AG04449 (cell line): ENCODE results near the gene ITLN2.
A peak's percentile ranks its signal among the peaks of the same experiment; 100 is the strongest.
"Not testable (repeated sequence)": the region's sequence is repeated elsewhere in the genome, so short reads cannot be mapped to it uniquely, and the experiment has no call there.

Source experiments
- CTCF ChIA-PET: fragments of 350-600 bp; formaldehyde crosslinking; extraction: SDS; loops from one replicate; lab custom pipeline; 2021; ENCODE audit warnings: antibody characterized with exemption; lab: Yijun Ruan, JAX
- POLR2A ChIA-PET: fragments of 400-600, 350-600 bp; formaldehyde crosslinking; extraction: SDS; loops from one replicate; lab custom pipeline; 2020; ENCODE audit warnings: antibody characterized with exemption, inconsistent platforms; lab: Yijun Ruan, JAX
- DNase-seq: peaks from one replicate; pipeline ENCODE4 v3.0.0-alpha.2; 2010; ENCODE audit warnings: low read depth, low spot score
- H3K4me3 ChIP-seq: 2 replicates; pipeline ENCODE4 v1.5.1; 2011; ENCODE audit warnings: low read depth, mild to moderate bottlenecking, control low read depth, low read length
- TF ChIP-seq, protein P1 (sequence below): IDR thresholded peaks from one replicate; pipeline ENCODE4 v1.5.1; 2011; ENCODE audit warnings: mild to moderate bottlenecking, moderate library complexity, low read length, control low read depth, inconsistent platforms; ENCODE audit not compliant: insufficient read depth; ENCODE audit errors: missing control alignments

ITLN2 gene

DNA sequence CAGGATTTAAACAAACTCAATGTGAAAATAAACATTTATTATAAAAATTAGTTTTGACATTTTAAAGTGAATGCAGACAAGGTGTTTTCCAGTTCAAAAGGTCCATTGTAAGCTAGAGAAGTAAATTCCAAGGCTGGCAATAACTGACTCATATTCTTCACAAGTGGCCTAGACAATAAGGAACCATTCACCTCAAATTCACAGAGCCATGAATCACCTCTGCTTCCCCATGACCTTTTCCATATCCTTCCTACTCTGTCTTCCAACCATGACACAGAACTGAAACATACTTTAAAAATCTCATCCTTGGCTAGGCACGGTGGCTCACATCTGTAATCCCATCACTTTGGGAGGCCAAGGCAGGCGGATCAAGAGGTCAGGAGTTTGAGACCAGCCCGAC lies 41.6 kb upstream of the ITLN2 start:
- TF ChIP-seq, protein P1, sequence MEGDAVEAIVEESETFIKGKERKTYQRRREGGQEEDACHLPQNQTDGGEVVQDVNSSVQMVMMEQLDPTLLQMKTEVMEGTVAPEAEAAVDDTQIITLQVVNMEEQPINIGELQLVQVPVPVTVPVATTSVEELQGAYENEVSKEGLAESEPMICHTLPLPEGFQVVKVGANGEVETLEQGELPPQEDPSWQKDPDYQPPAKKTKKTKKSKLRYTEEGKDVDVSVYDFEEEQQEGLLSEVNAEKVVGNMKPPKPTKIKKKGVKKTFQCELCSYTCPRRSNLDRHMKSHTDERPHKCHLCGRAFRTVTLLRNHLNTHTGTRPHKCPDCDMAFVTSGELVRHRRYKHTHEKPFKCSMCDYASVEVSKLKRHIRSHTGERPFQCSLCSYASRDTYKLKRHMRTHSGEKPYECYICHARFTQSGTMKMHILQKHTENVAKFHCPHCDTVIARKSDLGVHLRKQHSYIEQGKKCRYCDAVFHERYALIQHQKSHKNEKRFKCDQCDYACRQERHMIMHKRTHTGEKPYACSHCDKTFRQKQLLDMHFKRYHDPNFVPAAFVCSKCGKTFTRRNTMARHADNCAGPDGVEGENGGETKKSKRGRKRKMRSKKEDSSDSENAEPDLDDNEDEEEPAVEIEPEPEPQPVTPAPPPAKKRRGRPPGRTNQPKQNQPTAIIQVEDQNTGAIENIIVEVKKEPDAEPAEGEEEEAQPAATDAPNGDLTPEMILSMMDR = no peak
- no peak for DNase-seq
- CTCF ChIA-PET = interaction anchor here (0.8 to 11.3 kb wide), 12 partner anchors 8 to 386 kb away, joined by 3 to 147 read pairs (median 6); partner anchors contain the start of genes DEDD, KLHDC9 and USF1
- H3K4me3 ChIP-seq = no peak overlapping the region
- POLR2A ChIA-PET = no interaction called here

GRCh38 chr1:160993544-160994193 lies 39.1 kb upstream of the ITLN2 start:
- POLR2A ChIA-PET = no interaction called here
- peak; percentile 68 for DNase-seq
- H3K4me3 ChIP-seq = no peak overlapping the region
- TF ChIP-seq, protein P1 = peak; percentile 33
- CTCF ChIA-PET = interaction anchor here (0.5 to 11.3 kb wide), 9 partner anchors 9 to 145 kb away, joined by 3 to 147 read pairs (median 6); partner anchors contain the start of genes DEDD, KLHDC9, NIT1 and PFDN2

- POLR2A ChIA-PET, H3K4me3 ChIP-seq, DNase-seq: not testable (repeated sequence)
- CTCF ChIA-PET = interaction anchor here (0.8 to 11.3 kb wide), 7 partner anchors 13 to 267 kb away, joined by 3 to 147 read pairs (median 4); partner anchors contain the start of genes DEDD and KLHDC9
Measured at GRCh38 chr1:160992036-160992435, 37.4 kb upstream of the ITLN2 start.

- TF ChIP-seq, protein P1 = no peak
- H3K4me3 ChIP-seq = no peak overlapping the region
- CTCF ChIA-PET = interaction anchor here (0.6 to 3.6 kb wide), 7 partner anchors 9 to 307 kb away, joined by 3 to 20 read pairs (median 4); no protein-coding TSS in a partner anchor
- no peak for DNase-seq
- POLR2A ChIA-PET = no interaction called here
Measured at GRCh38 chr1:160987359-160988050, 32.9 kb upstream of the ITLN2 start.

GRCh38 chr1:160985723-160986122 lies 31.1 kb upstream of the ITLN2 start:
- TF ChIP-seq, protein P1 = no peak
- CTCF ChIA-PET = no interaction called here
- POLR2A ChIA-PET = no interaction called here
- DNase-seq = no peak
- no peak overlapping the region for H3K4me3 ChIP-seq

GRCh38 chr1:160981584-160982411 lies 27.2 kb upstream of the ITLN2 start:
- ChIA-PET CTCF (interaction anchor here (1.6 kb wide), 1 partner anchor 8 kb away, joined by 5 read pairs; no protein-coding TSS in a partner anchor), POLR2A (no interaction called here)
- H3K4me3 ChIP-seq = no peak overlapping the region
- TF ChIP-seq, protein P1 = no peak
- no peak for DNase-seq
